ENCODE results near the gene GPBP1. TPM values are rescaled to one million over a fixed set of nuclear protein-coding genes. Genes with fewer than 3 reads are reported as not detected.
"Not testable (repeated sequence)": the region's sequence is repeated elsewhere in the genome, so short reads cannot be mapped to it uniquely, and the experiment has no call there.

The GPBP1 gene
- total RNA-seq, 1 donor from 2014 or later, result 71.0 TPM

- Histone ChIP-seq H3K9me3 (ENCODE audit: control insufficient read depth in 3 of 3, low read length in 3 of 3) (no peaks in the 10 kb centered on the region), H3K9ac (ENCODE audit: low read depth in 1 of 3, low read length in 3 of 3) (peak overlapping the region in 1 of 3 donors; percentile 26), H3K4me3 (ENCODE audit: low read length in 3 of 3) (peak overlapping the region in 1 of 3 donors; percentile 2), H3K4me1 (ENCODE audit: control insufficient read depth in 3 of 3, insufficient read depth in 3 of 3, low read length in 3 of 3) (peaks cover 5 to 9% (median 6%) of the 10 kb centered on the region in 3 donors), H3K36me3 (ENCODE audit: control insufficient read depth in 3 of 3, insufficient read depth in 3 of 3, low read length in 3 of 3) (no peaks in the 10 kb centered on the region), H3K27me3 (ENCODE audit: control insufficient read depth in 3 of 3, insufficient read depth in 3 of 3, low read length in 3 of 3) (no peaks in the 10 kb centered on the region), H3K27ac (ENCODE audit: low read depth, low read length) (no peak overlapping the region)
Measured at GRCh38 chr5:57298985-57299491, 125.2 kb downstream of the GPBP1 start.

GRCh38 chr5:57299986-57300385 lies 126.1 kb downstream of the GPBP1 start:
- Histone ChIP-seq H3K27ac (ENCODE audit: low read depth, low read length) (no peak overlapping the region), H3K36me3 (ENCODE audit: control insufficient read depth in 3 of 3, insufficient read depth in 3 of 3, low read length in 3 of 3) (no peaks in the 10 kb centered on the region), H3K9ac (ENCODE audit: low read depth in 1 of 3, low read length in 3 of 3) (no peak overlapping the region), H3K4me1 (ENCODE audit: control insufficient read depth in 3 of 3, insufficient read depth in 3 of 3, low read length in 3 of 3) (peaks cover 5 to 9% (median 6%) of the 10 kb centered on the region in 3 donors), H3K27me3 (ENCODE audit: control insufficient read depth in 3 of 3, insufficient read depth in 3 of 3, low read length in 3 of 3) (no peaks in the 10 kb centered on the region), H3K4me3 (ENCODE audit: low read length in 3 of 3) (no peak overlapping the region), H3K9me3 (ENCODE audit: control insufficient read depth in 3 of 3, low read length in 3 of 3) (no peaks in the 10 kb centered on the region)

GRCh38 chr5:57302164-57302563 lies 128.3 kb downstream of the GPBP1 start:
- no peak overlapping the region for H3K27ac ChIP-seq (ENCODE audit: low read depth, low read length)
- no peak overlapping the region for H3K4me3 ChIP-seq (ENCODE audit: low read length in 3 of 3)
- H3K4me1 ChIP-seq (ENCODE audit: control insufficient read depth in 3 of 3, insufficient read depth in 3 of 3, low read length in 3 of 3), result peaks cover 5 to 9% (median 6%) of the 10 kb centered on the region in 3 donors
- no peaks in the 10 kb centered on the region for H3K27me3 ChIP-seq (ENCODE audit: control insufficient read depth in 3 of 3, insufficient read depth in 3 of 3, low read length in 3 of 3)
- H3K36me3 ChIP-seq (ENCODE audit: control insufficient read depth in 3 of 3, insufficient read depth in 3 of 3, low read length in 3 of 3), result no peaks in the 10 kb centered on the region
- no peak overlapping the region for H3K9ac ChIP-seq (ENCODE audit: low read depth in 1 of 3, low read length in 3 of 3)
- H3K9me3 ChIP-seq (ENCODE audit: control insufficient read depth in 3 of 3, low read length in 3 of 3), result peaks cover 0 to 4% (median 0%) of the 10 kb centered on the region in 3 donors

GRCh38 chr5:57302643-57303042 lies 128.8 kb downstream of the GPBP1 start:
- peaks cover 5 to 9% (median 6%) of the 10 kb centered on the region in 3 donors for H3K4me1 ChIP-seq (ENCODE audit: control insufficient read depth in 3 of 3, insufficient read depth in 3 of 3, low read length in 3 of 3)
- no peak overlapping the region for H3K9ac ChIP-seq (ENCODE audit: low read depth in 1 of 3, low read length in 3 of 3)
- H3K9me3 ChIP-seq (ENCODE audit: control insufficient read depth in 3 of 3, low read length in 3 of 3), result peaks cover 0 to 4% (median 0%) of the 10 kb centered on the region in 3 donors
- H3K4me3 ChIP-seq (ENCODE audit: low read length in 3 of 3), result no peak overlapping the region
- H3K36me3 ChIP-seq (ENCODE audit: control insufficient read depth in 3 of 3, insufficient read depth in 3 of 3, low read length in 3 of 3), result no peaks in the 10 kb centered on the region
- H3K27me3 ChIP-seq (ENCODE audit: control insufficient read depth in 3 of 3, insufficient read depth in 3 of 3, low read length in 3 of 3), result no peaks in the 10 kb centered on the region
- H3K27ac ChIP-seq (ENCODE audit: low read depth, low read length), result no peak overlapping the region

- Histone ChIP-seq H3K9me3 (ENCODE audit: control insufficient read depth in 3 of 3, low read length in 3 of 3) (peaks cover 0 to 4% (median 0%) of the 10 kb centered on the region in 3 donors), H3K27me3 (ENCODE audit: control insufficient read depth in 3 of 3, insufficient read depth in 3 of 3, low read length in 3 of 3) (no peaks in the 10 kb centered on the region), H3K36me3 (ENCODE audit: control insufficient read depth in 3 of 3, insufficient read depth in 3 of 3, low read length in 3 of 3) (no peaks in the 10 kb centered on the region), H3K9ac (ENCODE audit: low read depth in 1 of 3, low read length in 3 of 3) (no peak overlapping the region), H3K27ac (ENCODE audit: low read depth, low read length) (no peak overlapping the region), H3K4me1 (ENCODE audit: control insufficient read depth in 3 of 3, insufficient read depth in 3 of 3, low read length in 3 of 3) (peaks cover 0 to 3% (median 0%) of the 10 kb centered on the region in 3 donors), H3K4me3 (ENCODE audit: low read length in 3 of 3) (no peak overlapping the region)
Measured at GRCh38 chr5:57303985-57304384, 130.1 kb downstream of the GPBP1 start.

- no peaks in the 10 kb centered on the region for H3K36me3 ChIP-seq (ENCODE audit: control insufficient read depth in 3 of 3, insufficient read depth in 3 of 3, low read length in 3 of 3)
- H3K27me3 ChIP-seq (ENCODE audit: control insufficient read depth in 3 of 3, insufficient read depth in 3 of 3, low read length in 3 of 3), result no peaks in the 10 kb centered on the region
- no peak overlapping the region for H3K27ac ChIP-seq (ENCODE audit: low read depth, low read length)
- no peak overlapping the region for H3K4me3 ChIP-seq (ENCODE audit: low read length in 3 of 3)
- peaks cover 0 to 4% (median 0%) of the 10 kb centered on the region in 3 donors for H3K9me3 ChIP-seq (ENCODE audit: control insufficient read depth in 3 of 3, low read length in 3 of 3)
- H3K9ac ChIP-seq (ENCODE audit: low read depth in 1 of 3, low read length in 3 of 3), result no peak overlapping the region
- no peaks in the 10 kb centered on the region for H3K4me1 ChIP-seq (ENCODE audit: control insufficient read depth in 3 of 3, insufficient read depth in 3 of 3, low read length in 3 of 3)
Measured at GRCh38 chr5:57304931-57305330, 131.1 kb downstream of the GPBP1 start.

GRCh38 chr5:57306359-57306758 lies 132.5 kb downstream of the GPBP1 start:
- Histone ChIP-seq H3K36me3 (ENCODE audit: control insufficient read depth in 3 of 3, insufficient read depth in 3 of 3, low read length in 3 of 3) (no peaks in the 10 kb centered on the region), H3K27me3 (ENCODE audit: control insufficient read depth in 3 of 3, insufficient read depth in 3 of 3, low read length in 3 of 3) (no peaks in the 10 kb centered on the region), H3K4me3 (ENCODE audit: low read length in 3 of 3) (no peak overlapping the region), H3K4me1 (ENCODE audit: control insufficient read depth in 3 of 3, insufficient read depth in 3 of 3, low read length in 3 of 3) (no peaks in the 10 kb centered on the region), H3K27ac (ENCODE audit: low read depth, low read length) (no peak overlapping the region), H3K9ac (ENCODE audit: low read depth in 1 of 3, low read length in 3 of 3) (no peak overlapping the region), H3K9me3 (ENCODE audit: control insufficient read depth in 3 of 3, low read length in 3 of 3) (peaks cover 0 to 4% (median 0%) of the 10 kb centered on the region in 3 donors)

- Histone ChIP-seq H3K27me3 (ENCODE audit: control insufficient read depth in 3 of 3, insufficient read depth in 3 of 3, low read length in 3 of 3) (no peaks in the 10 kb centered on the region), H3K27ac (ENCODE audit: low read depth, low read length) (no peak overlapping the region), H3K36me3 (ENCODE audit: control insufficient read depth in 3 of 3, insufficient read depth in 3 of 3, low read length in 3 of 3) (no peaks in the 10 kb centered on the region), H3K9ac (ENCODE audit: low read depth in 1 of 3, low read length in 3 of 3) (no peak overlapping the region), H3K4me1 (ENCODE audit: control insufficient read depth in 3 of 3, insufficient read depth in 3 of 3, low read length in 3 of 3) (no peaks in the 10 kb centered on the region), H3K9me3 (ENCODE audit: control insufficient read depth in 3 of 3, low read length in 3 of 3) (peaks cover 0 to 4% (median 0%) of the 10 kb centered on the region in 3 donors), H3K4me3 (ENCODE audit: low read length in 3 of 3) (no peak overlapping the region)
Measured at GRCh38 chr5:57307516-57307915, 133.7 kb downstream of the GPBP1 start.

- H3K9ac ChIP-seq (ENCODE audit: low read depth in 1 of 3, low read length in 3 of 3); H3K4me1 ChIP-seq (ENCODE audit: control insufficient read depth in 3 of 3, insufficient read depth in 3 of 3, low read length in 3 of 3); H3K27me3 ChIP-seq (ENCODE audit: control insufficient read depth in 3 of 3, insufficient read depth in 3 of 3, low read length in 3 of 3); H3K27ac ChIP-seq (ENCODE audit: low read depth, low read length); H3K4me3 ChIP-seq (ENCODE audit: low read length in 3 of 3); H3K9me3 ChIP-seq (ENCODE audit: control insufficient read depth in 3 of 3, low read length in 3 of 3); H3K36me3 ChIP-seq (ENCODE audit: control insufficient read depth in 3 of 3, insufficient read depth in 3 of 3, low read length in 3 of 3): not testable (repeated sequence)
Measured at GRCh38 chr5:57309022-57309421, 135.2 kb downstream of the GPBP1 start.

GRCh38 chr5:57311251-57311650 lies 137.4 kb downstream of the GPBP1 start:
- Histone ChIP-seq H3K9me3 (ENCODE audit: control insufficient read depth in 3 of 3, low read length in 3 of 3) (peaks cover 0 to 3% (median 0%) of the 10 kb centered on the region in 3 donors), H3K27ac (ENCODE audit: low read depth, low read length) (no peak overlapping the region), H3K36me3 (ENCODE audit: control insufficient read depth in 3 of 3, insufficient read depth in 3 of 3, low read length in 3 of 3) (no peaks in the 10 kb centered on the region), H3K4me3 (ENCODE audit: low read length in 3 of 3) (no peak overlapping the region), H3K27me3 (ENCODE audit: control insufficient read depth in 3 of 3, insufficient read depth in 3 of 3, low read length in 3 of 3) (no peaks in the 10 kb centered on the region), H3K9ac (ENCODE audit: low read depth in 1 of 3, low read length in 3 of 3) (no peak overlapping the region), H3K4me1 (ENCODE audit: control insufficient read depth in 3 of 3, insufficient read depth in 3 of 3, low read length in 3 of 3) (no peaks in the 10 kb centered on the region)
